GM18870 (cell line): Measurements from ENCODE around the gene KLHL29.

Experiments used
- ATAC-seq: cut with Tn5 transposase; IDR thresholded peaks from one replicate; pipeline ENCODE4 v1.9.1; 2021; ENCODE audit warnings: moderate library complexity; ENCODE audit not compliant: unreplicated experiment

The KLHL29 gene

GRCh38 chr2:23488584-23488983, 103.6 kb downstream of the KLHL29 start:
- no peak for ATAC-seq

- no peak for ATAC-seq
Observed at GRCh38 chr2:23489471-23490322, 104.7 kb downstream of the KLHL29 start.

GRCh38 chr2:23491591-23492336, 106.8 kb downstream of the KLHL29 start:
- no peak for ATAC-seq

GRCh38 chr2:23492337-23492675, 107.3 kb downstream of the KLHL29 start:
- no peak for ATAC-seq

- no peak for ATAC-seq
Observed at GRCh38 chr2:23492921-23493320, 107.9 kb downstream of the KLHL29 start.

- ATAC-seq = no peak
Observed at GRCh38 chr2:23493846-23494245, 108.9 kb downstream of the KLHL29 start.

- no peak for ATAC-seq
Observed at GRCh38 chr2:23494286-23494685, 109.3 kb downstream of the KLHL29 start.

- no peak for ATAC-seq
Observed at GRCh38 chr2:23495661-23496114, 110.7 kb downstream of the KLHL29 start.

GRCh38 chr2:23496456-23496855, 111.5 kb downstream of the KLHL29 start:
- no peak for ATAC-seq

- no peak for ATAC-seq
Observed at GRCh38 chr2:23497063-23497462, 112.1 kb downstream of the KLHL29 start.

GRCh38 chr2:23497536-23497935, 112.6 kb downstream of the KLHL29 start:
- no peak for ATAC-seq

GRCh38 chr2:23498943-23499342, 114.0 kb downstream of the KLHL29 start:
- ATAC-seq = no peak

- no peak for ATAC-seq
Observed at GRCh38 chr2:23499439-23499838, 114.5 kb downstream of the KLHL29 start.

- ATAC-seq = no peak
Observed at GRCh38 chr2:23500836-23501235, 115.9 kb downstream of the KLHL29 start.

- ATAC-seq = no peak
Observed at GRCh38 chr2:23502096-23502495, 117.1 kb downstream of the KLHL29 start.

GRCh38 chr2:23503097-23503496, 118.1 kb downstream of the KLHL29 start:
- no peak for ATAC-seq

GRCh38 chr2:23503682-23504081, 118.7 kb downstream of the KLHL29 start:
- ATAC-seq = no peak

- ATAC-seq = no peak
Observed at GRCh38 chr2:23504591-23504990, 119.6 kb downstream of the KLHL29 start.

- ATAC-seq = no peak
Observed at GRCh38 chr2:23505218-23505983, 120.4 kb downstream of the KLHL29 start.

- ATAC-seq = no peak
Observed at GRCh38 chr2:23505984-23506380, 121.0 kb downstream of the KLHL29 start.

GRCh38 chr2:23506531-23507266, 121.7 kb downstream of the KLHL29 start:
- ATAC-seq = no peak
